ENCODE measurements around the gene GFOD1. TPM values are rescaled to one million over a fixed set of nuclear protein-coding genes. Genes with fewer than 3 reads are reported as not detected.

Gene GFOD1
- 1 to 10 TPM; 2.3 to 4.7 (median 2.9) TPM for total RNA-seq (2021; fragmentation: NEBNext Ultra II Directional; extraction: Animal tissue kit (Norgen Biotek cat#: 25700))
- long read RNA-seq, full-length matches to known transcripts = 1 of 4 reads
- long read RNA-seq, partial matches to known transcripts = 0 of 4 reads
- long read RNA-seq, other reads (novel, unspliced or antisense) = 3 of 4 reads

GRCh38 chr6:13487122-13488014, at the start of gene GFOD1:
GFOD1 (minus strand) TSS chr6:13487600; CDS start chr6:13486890, 710 bp downstream.
- H3K27me3 Mint-ChIP-seq (ENCODE audit: insufficient read depth) = no peaks in the 10 kb centered on the region
- DNase-seq = peak; percentile 76
- H3K36me3 Mint-ChIP-seq (ENCODE audit: low read depth) = no peaks in the 10 kb centered on the region
- H3K9me3 Mint-ChIP-seq = no peaks in the 10 kb centered on the region
- TF ChIP-seq CTCF (IDR thresholded peaks at IDR 0.05) = peak; percentile 62
- peaks cover 28% of the 10 kb centered on the region for H3K4me1 Mint-ChIP-seq (ENCODE audit: low read depth)
- peak within 1 kb of the TSS; percentile 88 for H3K4me3 Mint-ChIP-seq
- H3K27ac Mint-ChIP-seq = peak within 1 kb of the TSS; percentile 76

- DNase-seq = peak; percentile 25
- Mint-ChIP-seq H3K27me3 (ENCODE audit: insufficient read depth) (peaks cover 18% of the 10 kb centered on the region), H3K36me3 (ENCODE audit: low read depth) (no peaks in the 10 kb centered on the region), H3K9me3 (no peaks in the 10 kb centered on the region), H3K4me1 (ENCODE audit: low read depth) (peaks cover 9% of the 10 kb centered on the region; the same call in 1 of the 2 replicates), H3K27ac (no peak overlapping the region), H3K4me3 (no peak overlapping the region)
- no peak for TF ChIP-seq CTCF (IDR thresholded peaks at IDR 0.05)
Measured at GRCh38 chr6:13536796-13537526, 49.6 kb upstream of the GFOD1 start.

GRCh38 chr6:13535306-13535705, 47.9 kb upstream of the GFOD1 start:
- H3K27me3 Mint-ChIP-seq (ENCODE audit: insufficient read depth) = peaks cover 18% of the 10 kb centered on the region
- H3K9me3 Mint-ChIP-seq = no peaks in the 10 kb centered on the region
- no peak overlapping the region for H3K27ac Mint-ChIP-seq
- H3K4me3 Mint-ChIP-seq = no peak overlapping the region
- no peak for DNase-seq
- H3K4me1 Mint-ChIP-seq (ENCODE audit: low read depth) = peaks cover 9% of the 10 kb centered on the region; the same call in 1 of the 2 replicates
- H3K36me3 Mint-ChIP-seq (ENCODE audit: low read depth) = no peaks in the 10 kb centered on the region
- no peak for TF ChIP-seq CTCF (IDR thresholded peaks at IDR 0.05)

GRCh38 chr6:13534536-13534935, 47.1 kb upstream of the GFOD1 start:
- Mint-ChIP-seq H3K27me3 (ENCODE audit: insufficient read depth) (peaks cover 21% of the 10 kb centered on the region), H3K4me3 (no peak overlapping the region), H3K4me1 (ENCODE audit: low read depth) (peaks cover 9% of the 10 kb centered on the region; the same call in 1 of the 2 replicates), H3K36me3 (ENCODE audit: low read depth) (no peaks in the 10 kb centered on the region), H3K27ac (no peak overlapping the region), H3K9me3 (no peaks in the 10 kb centered on the region)
- DNase-seq = no peak
- TF ChIP-seq CTCF (IDR thresholded peaks at IDR 0.05) = no peak

- no peak overlapping the region for H3K4me3 Mint-ChIP-seq
- H3K4me1 Mint-ChIP-seq (ENCODE audit: low read depth) = peaks cover 4% of the 10 kb centered on the region; the same call in 1 of the 2 replicates
- peaks cover 18% of the 10 kb centered on the region for H3K27me3 Mint-ChIP-seq (ENCODE audit: insufficient read depth)
Measured at GRCh38 chr6:13531956-13532355, 44.6 kb upstream of the GFOD1 start.

More at GRCh38 chr6:13531956-13532355, 44.6 kb upstream of the GFOD1 start:
- DNase-seq = no peak
- no peak for TF ChIP-seq CTCF (IDR thresholded peaks at IDR 0.05)
- Mint-ChIP-seq H3K36me3 (ENCODE audit: low read depth) (no peaks in the 10 kb centered on the region), H3K27ac (no peak overlapping the region), H3K9me3 (no peaks in the 10 kb centered on the region)
